Vagina (tissue), 2 donors: ENCODE data around the gene LAX1.

ENCODE experiments used
- CTCF ChIP-seq, 3 experiments: fragments of 450-650 bp in 2 of 3; fragments of 200-600 bp in 1 of 3; sonication (generic) in 1 of 3; IDR thresholded peaks; one replicate each; pipeline ENCODE4 v1.5.1; 2017 to 2019; ENCODE audit warnings: antibody characterized with exemption in 3 of 3, mild to moderate bottlenecking in 2 of 3, moderate library complexity in 2 of 3
- POLR2A ChIP-seq, 2 donors: fragments of 450-650 bp; IDR thresholded peaks; one replicate each; pipeline ENCODE4 v1.6.1; 2017; ENCODE audit warnings: antibody characterized with exemption in 2 of 2, mild to moderate bottlenecking in 2 of 2, moderate library complexity in 2 of 2

- TF ChIP-seq CTCF (IDR thresholded peaks at IDR 0.05) (no peak), POLR2A (IDR thresholded peaks at IDR 0.05) (no peak)
These were observed 58.3 kb downstream of the LAX1 start for GRCh38 chr1:203823306-203823705.
